Measurements from ENCODE around the gene PTDSS2.

DNA sequence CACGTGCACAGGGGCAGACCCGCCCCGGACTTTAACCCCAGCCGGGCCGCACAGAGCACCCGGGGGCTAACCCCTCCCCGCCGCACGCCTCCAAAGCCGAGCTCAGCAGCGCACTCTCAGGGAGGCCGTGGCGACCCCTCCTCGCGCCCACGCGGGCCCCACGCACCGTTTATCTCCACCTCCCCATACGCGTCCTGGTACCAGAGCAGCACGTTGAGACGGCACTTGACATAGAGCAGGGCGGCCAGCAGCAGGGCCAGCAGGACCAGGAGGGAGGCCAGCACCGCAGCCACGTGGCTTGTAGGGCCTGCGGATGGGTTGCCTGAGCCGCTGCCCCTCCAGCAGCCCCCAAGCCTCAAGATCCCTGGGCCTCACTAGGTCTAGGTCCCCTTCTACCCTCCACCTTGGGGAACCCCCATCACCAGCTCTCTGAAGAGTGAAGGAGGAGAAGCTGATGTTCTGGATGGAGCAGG lies 42.4 kb upstream of the PTDSS2 start:
- TF ChIP-seq, protein P1, sequence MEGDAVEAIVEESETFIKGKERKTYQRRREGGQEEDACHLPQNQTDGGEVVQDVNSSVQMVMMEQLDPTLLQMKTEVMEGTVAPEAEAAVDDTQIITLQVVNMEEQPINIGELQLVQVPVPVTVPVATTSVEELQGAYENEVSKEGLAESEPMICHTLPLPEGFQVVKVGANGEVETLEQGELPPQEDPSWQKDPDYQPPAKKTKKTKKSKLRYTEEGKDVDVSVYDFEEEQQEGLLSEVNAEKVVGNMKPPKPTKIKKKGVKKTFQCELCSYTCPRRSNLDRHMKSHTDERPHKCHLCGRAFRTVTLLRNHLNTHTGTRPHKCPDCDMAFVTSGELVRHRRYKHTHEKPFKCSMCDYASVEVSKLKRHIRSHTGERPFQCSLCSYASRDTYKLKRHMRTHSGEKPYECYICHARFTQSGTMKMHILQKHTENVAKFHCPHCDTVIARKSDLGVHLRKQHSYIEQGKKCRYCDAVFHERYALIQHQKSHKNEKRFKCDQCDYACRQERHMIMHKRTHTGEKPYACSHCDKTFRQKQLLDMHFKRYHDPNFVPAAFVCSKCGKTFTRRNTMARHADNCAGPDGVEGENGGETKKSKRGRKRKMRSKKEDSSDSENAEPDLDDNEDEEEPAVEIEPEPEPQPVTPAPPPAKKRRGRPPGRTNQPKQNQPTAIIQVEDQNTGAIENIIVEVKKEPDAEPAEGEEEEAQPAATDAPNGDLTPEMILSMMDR (IDR thresholded peaks at IDR 0.05): no peak
- TF ChIP-seq POLR2A (IDR thresholded peaks at IDR 0.05): no peak

Data from right lobe of liver (tissue), 4 donors.